Activated naive CD8-positive, alpha-beta T cell treated with anti-CD3 and anti-CD28 coated beads, Interleukin-2, amount 50 U/mL, for 24 hours (primary cell): Measurements from ENCODE around the gene RAB38.

Experiments used
- ATAC-seq: fragments of 150-1000 bp; cut with Tn5 transposase; one replicate; pipeline ENCODE4 v1.10.0; 2021
- DNase-seq: peaks from one replicate; pipeline ENCODE4 v3.0.0; 2021
- H3K27ac Mint-ChIP-seq: one replicate; pipeline ENCODE4 v1.8.0; 2021; ENCODE audit warnings: mild to moderate bottlenecking, mixed read lengths
- H3K27me3 Mint-ChIP-seq: one replicate; pipeline ENCODE4 v1.8.0; 2021; ENCODE audit warnings: mixed read lengths
- H3K36me3 Mint-ChIP-seq: one replicate; pipeline ENCODE4 v1.8.0; 2021; ENCODE audit warnings: low read depth, mixed read lengths
- H3K4me1 Mint-ChIP-seq: one replicate; pipeline ENCODE4 v1.8.0; 2021; ENCODE audit warnings: mixed read lengths
- H3K4me3 Mint-ChIP-seq: one replicate; pipeline ENCODE4 v1.8.0; 2021; ENCODE audit warnings: mild to moderate bottlenecking, moderate library complexity, mixed read lengths
- H3K9me3 Mint-ChIP-seq: one replicate; pipeline ENCODE4 v1.8.0; 2021; ENCODE audit warnings: mixed read lengths

RAB38 gene

GRCh38 chr11:88181776-88182175 is 6.5 kb upstream of the RAB38 start:
- Mint-ChIP-seq H3K9me3 (no peaks in the 10 kb centered on the region), H3K4me3 (no peak overlapping the region), H3K27ac (no peak overlapping the region), H3K4me1 (peaks cover 36% of the 10 kb centered on the region), H3K27me3 (peaks cover 11% of the 10 kb centered on the region), H3K36me3 (no peaks in the 10 kb centered on the region)
- DNase-seq (no peak), ATAC-seq (no peak)

GRCh38 chr11:88179971-88180629 is 4.9 kb upstream of the RAB38 start:
- Mint-ChIP-seq H3K4me1 (peaks cover 42% of the 10 kb centered on the region), H3K9me3 (no peaks in the 10 kb centered on the region), H3K4me3 (no peak overlapping the region), H3K27me3 (peaks cover 13% of the 10 kb centered on the region), H3K27ac (peak overlapping the region; percentile 77), H3K36me3 (no peaks in the 10 kb centered on the region)
- DNase-seq (no peak), ATAC-seq (no peak)

- peak; percentile 67 for ATAC-seq
- H3K9me3 Mint-ChIP-seq, result no peaks in the 10 kb centered on the region
- peak overlapping the region; percentile 77 for H3K27ac Mint-ChIP-seq
- peaks cover 18% of the 10 kb centered on the region for H3K27me3 Mint-ChIP-seq
- DNase-seq, result peak; percentile 25
- H3K4me1 Mint-ChIP-seq, result peaks cover 51% of the 10 kb centered on the region
- H3K36me3 Mint-ChIP-seq, result no peaks in the 10 kb centered on the region
- H3K4me3 Mint-ChIP-seq, result peak overlapping the region; percentile 37
These were observed 3.9 kb upstream of the RAB38 start for GRCh38 chr11:88179141-88179540.

- Mint-ChIP-seq H3K27ac (no peak overlapping the region), H3K36me3 (no peaks in the 10 kb centered on the region), H3K27me3 (peaks cover 15% of the 10 kb centered on the region), H3K4me1 (peaks cover 61% of the 10 kb centered on the region), H3K9me3 (no peaks in the 10 kb centered on the region), H3K4me3 (no peak overlapping the region)
- no peak for DNase-seq
- no peak for ATAC-seq
These were observed 2.9 kb upstream of the RAB38 start for GRCh38 chr11:88178191-88178590.

- Mint-ChIP-seq H3K4me1 (peaks cover 63% of the 10 kb centered on the region), H3K36me3 (no peaks in the 10 kb centered on the region), H3K4me3 (peak overlapping the region; percentile 80), H3K9me3 (no peaks in the 10 kb centered on the region), H3K27ac (no peak overlapping the region), H3K27me3 (peaks cover 12% of the 10 kb centered on the region)
- DNase-seq (no peak), ATAC-seq (peak; percentile 4)
These were observed 379 bp upstream of the RAB38 start for GRCh38 chr11:88175569-88176075.

- peak overlapping the region; percentile 91 for H3K27ac Mint-ChIP-seq
- no peaks in the 10 kb centered on the region for H3K36me3 Mint-ChIP-seq
- peaks cover 12% of the 10 kb centered on the region for H3K27me3 Mint-ChIP-seq
- DNase-seq (no peak), ATAC-seq (no peak)
- peaks cover 46% of the 10 kb centered on the region for H3K4me1 Mint-ChIP-seq
- peak overlapping the region; percentile 80 for H3K4me3 Mint-ChIP-seq
- no peaks in the 10 kb centered on the region for H3K9me3 Mint-ChIP-seq
These were observed 1.3 kb downstream of the RAB38 start for GRCh38 chr11:88173956-88174355.

- no peak for ATAC-seq
- Mint-ChIP-seq H3K27me3 (peaks cover 7% of the 10 kb centered on the region), H3K9me3 (no peaks in the 10 kb centered on the region), H3K4me3 (no peak overlapping the region), H3K4me1 (peaks cover 31% of the 10 kb centered on the region), H3K27ac (no peak overlapping the region), H3K36me3 (no peaks in the 10 kb centered on the region)
- DNase-seq, result no peak
These were observed 3.3 kb downstream of the RAB38 start for GRCh38 chr11:88171982-88172381.

- ATAC-seq, result no peak
- DNase-seq, result no peak
- Mint-ChIP-seq H3K9me3 (no peaks in the 10 kb centered on the region), H3K27me3 (peaks cover 7% of the 10 kb centered on the region), H3K4me1 (peaks cover 27% of the 10 kb centered on the region), H3K27ac (no peak overlapping the region), H3K36me3 (no peaks in the 10 kb centered on the region), H3K4me3 (no peak overlapping the region)
These were observed 4.6 kb downstream of the RAB38 start for GRCh38 chr11:88170673-88171072.

- peaks cover 4% of the 10 kb centered on the region for H3K27me3 Mint-ChIP-seq
- H3K4me3 Mint-ChIP-seq, result no peak overlapping the region
- no peak overlapping the region for H3K27ac Mint-ChIP-seq
- DNase-seq (no peak), ATAC-seq (no peak)
- H3K9me3 Mint-ChIP-seq, result no peaks in the 10 kb centered on the region
- peaks cover 21% of the 10 kb centered on the region for H3K4me1 Mint-ChIP-seq
- H3K36me3 Mint-ChIP-seq, result no peaks in the 10 kb centered on the region
These were observed 5.4 kb downstream of the RAB38 start for GRCh38 chr11:88169881-88170280.

GRCh38 chr11:88169471-88169870 is 5.8 kb downstream of the RAB38 start:
- ATAC-seq, result no peak
- Mint-ChIP-seq H3K27ac (no peak overlapping the region), H3K27me3 (peaks cover under 1% of the 10 kb centered on the region), H3K36me3 (no peaks in the 10 kb centered on the region), H3K4me1 (peaks cover 17% of the 10 kb centered on the region), H3K9me3 (no peaks in the 10 kb centered on the region), H3K4me3 (no peak overlapping the region)
- DNase-seq, result no peak

- H3K4me3 Mint-ChIP-seq, result no peak overlapping the region
- peaks cover under 1% of the 10 kb centered on the region for H3K4me1 Mint-ChIP-seq
- H3K9me3 Mint-ChIP-seq, result no peaks in the 10 kb centered on the region
- no peaks in the 10 kb centered on the region for H3K36me3 Mint-ChIP-seq
- DNase-seq, result no peak
- H3K27ac Mint-ChIP-seq, result no peak overlapping the region
- ATAC-seq, result no peak
- peaks cover 1% of the 10 kb centered on the region for H3K27me3 Mint-ChIP-seq
These were observed 7.4 kb downstream of the RAB38 start for GRCh38 chr11:88167853-88168252.

GRCh38 chr11:88164806-88165585 is 10.2 kb downstream of the RAB38 start:
- Mint-ChIP-seq H3K4me3 (no peak overlapping the region), H3K36me3 (no peaks in the 10 kb centered on the region), H3K27ac (no peak overlapping the region), H3K27me3 (peaks cover 4% of the 10 kb centered on the region), H3K4me1 (no peaks in the 10 kb centered on the region), H3K9me3 (peaks cover 2% of the 10 kb centered on the region)
- DNase-seq (no peak), ATAC-seq (no peak)

- DNase-seq (no peak), ATAC-seq (no peak)
- no peaks in the 10 kb centered on the region for H3K36me3 Mint-ChIP-seq
- H3K4me3 Mint-ChIP-seq, result no peak overlapping the region
- H3K27ac Mint-ChIP-seq, result no peak overlapping the region
- peaks cover 6% of the 10 kb centered on the region for H3K9me3 Mint-ChIP-seq
- no peaks in the 10 kb centered on the region for H3K4me1 Mint-ChIP-seq
- H3K27me3 Mint-ChIP-seq, result peaks cover 4% of the 10 kb centered on the region
These were observed 10.9 kb downstream of the RAB38 start for GRCh38 chr11:88164320-88164719.

- H3K4me1 Mint-ChIP-seq, result no peaks in the 10 kb centered on the region
These were observed 17.2 kb downstream of the RAB38 start for GRCh38 chr11:88158081-88158480.

GRCh38 chr11:88157370-88157769 is 17.9 kb downstream of the RAB38 start:
- no peak overlapping the region for H3K27ac Mint-ChIP-seq
- DNase-seq, result no peak

More at GRCh38 chr11:88158081-88158480, 17.2 kb downstream of the RAB38 start:
- Mint-ChIP-seq H3K27ac (no peak overlapping the region), H3K27me3 (peaks cover 4% of the 10 kb centered on the region), H3K9me3 (peaks cover 20% of the 10 kb centered on the region), H3K36me3 (peaks cover 2% of the 10 kb centered on the region), H3K4me3 (no peak overlapping the region)
- ATAC-seq (no peak), DNase-seq (no peak)

More at GRCh38 chr11:88157370-88157769, 17.9 kb downstream of the RAB38 start:
- Mint-ChIP-seq H3K36me3 (peaks cover 2% of the 10 kb centered on the region), H3K4me3 (no peak overlapping the region), H3K9me3 (peaks cover 20% of the 10 kb centered on the region), H3K27me3 (no peaks in the 10 kb centered on the region), H3K4me1 (no peaks in the 10 kb centered on the region)
- no peak for ATAC-seq
